Natural killer cell (primary cell): ENCODE data around the gene MIER1. TPM values are rescaled to one million over a fixed set of nuclear protein-coding genes. Genes with fewer than 3 reads are reported as not detected.

Experiments used
- ATAC-seq, 3 donors: fragments of 150-1000 bp in 2 of 3; fragments of 200-7000 bp in 1 of 3; cut with Tn5 transposase; 1 replicate in 1 of 3; 2 replicates in 2 of 3; pipeline ENCODE4 v1.10.0; 2021; ENCODE audit warnings: mild to moderate bottlenecking in 2 of 3, moderate library complexity in 2 of 3
- DNase-seq, 2 donors: peaks; one replicate each; pipeline versions ENCODE4 v3.0.0 to v3.0.0-alpha.2; 2013 to 2021; ENCODE audit warnings: mixed read lengths in 1 of 2
- H3K27ac ChIP-seq: one replicate; pipeline ENCODE4 v1.5.1; 2013; ENCODE audit warnings: mild to moderate bottlenecking, low read length
- H3K27me3 ChIP-seq: one replicate; pipeline ENCODE4 v1.6.1; 2013; ENCODE audit warnings: low read length; ENCODE audit not compliant: control insufficient read depth, insufficient read depth
- H3K36me3 ChIP-seq: one replicate; pipeline ENCODE4 v1.6.1; 2013; ENCODE audit warnings: low read length; ENCODE audit not compliant: control insufficient read depth, insufficient read depth
- H3K4me1 ChIP-seq: one replicate; pipeline ENCODE4 v1.6.1; 2013; ENCODE audit warnings: low read length; ENCODE audit not compliant: control insufficient read depth, insufficient read depth
- H3K4me3 ChIP-seq: one replicate; pipeline ENCODE4 v1.5.1; 2013; ENCODE audit warnings: low read length
- H3K9me3 ChIP-seq: one replicate; pipeline ENCODE4 v1.6.1; 2013; ENCODE audit warnings: low read length; ENCODE audit not compliant: control insufficient read depth, insufficient read depth
- H3K27ac Mint-ChIP-seq, 2 donors: one replicate each; pipeline ENCODE4 v1.8.0; 2022; ENCODE audit warnings: mild to moderate bottlenecking in 2 of 2, mixed read lengths in 2 of 2, moderate library complexity in 1 of 2
- H3K27me3 Mint-ChIP-seq, 2 donors: one replicate each; pipeline ENCODE4 v1.8.0; 2022; ENCODE audit warnings: low read depth in 2 of 2, mixed read lengths in 2 of 2
- H3K36me3 Mint-ChIP-seq: one replicate; pipeline ENCODE4 v1.8.0; 2022; ENCODE audit warnings: mixed read lengths
- H3K4me1 Mint-ChIP-seq, 2 donors: one replicate each; pipeline ENCODE4 v1.8.0; 2022; ENCODE audit warnings: mixed read lengths in 2 of 2
- H3K4me3 Mint-ChIP-seq: one replicate; pipeline ENCODE4 v1.8.0; 2022; ENCODE audit warnings: mild to moderate bottlenecking, moderate library complexity, mixed read lengths
- H3K9me3 Mint-ChIP-seq, 2 donors: one replicate each; pipeline ENCODE4 v1.8.0; 2022; ENCODE audit warnings: mixed read lengths in 2 of 2
- WGBS: methylation state at CpG from one replicate; pipeline ENCODE4 v1.1.7; 2013; ENCODE audit warnings: missing lambda C conversion rate; ENCODE audit not compliant: insufficient coverage; 5-methylcytosine and 5-hydroxymethylcytosine counted together
- intact Hi-C: fragments of 100-400 bp; cut with micrococcal nuclease; formaldehyde crosslinking; loops from one replicate; pipeline ENCODE4 v1.14.2; 2022
- total RNA-seq, 4 donors: library from RNA; stranded (reverse); fragments of 120-200 nt in 1 of 4; gene quantifications; one replicate each; pipeline versions ENCODE4 v1.2.3 to v1.2.4, GENCODE V29; 2013 to 2022
- TF ChIP-seq, protein P1 (sequence below): fragments of 200-600 bp; IDR thresholded peaks from one replicate; pipeline ENCODE4 v1.8.0; 2022; ENCODE audit warnings: antibody characterized with exemption

The MIER1 gene
- total RNA-seq, 3 donors from 2014 or later (not counting 1 experiment from before 2014, with no cell fraction given): 87.9 to 94.3 (median 93.2) TPM

DNA sequence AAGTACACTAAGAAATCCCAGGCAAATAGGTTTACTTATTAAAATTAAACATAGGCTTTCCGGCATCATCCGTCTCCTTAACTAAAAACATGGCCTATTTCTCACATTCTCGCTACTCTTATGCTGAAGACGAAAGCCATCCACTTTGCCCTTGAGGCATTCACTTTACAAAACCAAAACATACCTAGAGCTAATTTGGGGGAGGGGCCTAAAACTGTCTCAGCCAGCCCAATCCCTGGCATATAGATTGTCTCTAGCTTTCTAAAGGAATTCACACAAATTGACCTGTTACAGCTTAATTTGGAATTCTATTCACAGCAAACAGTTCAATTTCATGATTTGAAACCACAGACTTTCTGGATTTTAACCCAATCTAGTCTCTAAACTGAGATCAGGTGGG, 94.3 kb downstream of the MIER1 start:
- Mint-ChIP-seq H3K4me3 (no peak overlapping the region), H3K4me1 (peaks cover 0 to 13% of the 10 kb centered on the region in 2 donors), H3K36me3 (peaks cover 15% of the 10 kb centered on the region), H3K27me3 (no peaks in the 10 kb centered on the region), H3K27ac (peak overlapping the region in 1 of 2 donors; percentile 9), H3K9me3 (no peaks in the 10 kb centered on the region)
- Histone ChIP-seq H3K27me3 (no peaks in the 10 kb centered on the region), H3K4me3 (no peak overlapping the region), H3K27ac (no peak overlapping the region), H3K9me3 (no peaks in the 10 kb centered on the region), H3K4me1 (no peaks in the 10 kb centered on the region), H3K36me3 (peaks cover 34% of the 10 kb centered on the region)
- 100% methylated on average over 4 of the region's 4 CpGs for WGBS
- intact Hi-C loops: no loop called here
- DNase-seq (no peak), ATAC-seq (no peak)
- TF ChIP-seq, protein P1, sequence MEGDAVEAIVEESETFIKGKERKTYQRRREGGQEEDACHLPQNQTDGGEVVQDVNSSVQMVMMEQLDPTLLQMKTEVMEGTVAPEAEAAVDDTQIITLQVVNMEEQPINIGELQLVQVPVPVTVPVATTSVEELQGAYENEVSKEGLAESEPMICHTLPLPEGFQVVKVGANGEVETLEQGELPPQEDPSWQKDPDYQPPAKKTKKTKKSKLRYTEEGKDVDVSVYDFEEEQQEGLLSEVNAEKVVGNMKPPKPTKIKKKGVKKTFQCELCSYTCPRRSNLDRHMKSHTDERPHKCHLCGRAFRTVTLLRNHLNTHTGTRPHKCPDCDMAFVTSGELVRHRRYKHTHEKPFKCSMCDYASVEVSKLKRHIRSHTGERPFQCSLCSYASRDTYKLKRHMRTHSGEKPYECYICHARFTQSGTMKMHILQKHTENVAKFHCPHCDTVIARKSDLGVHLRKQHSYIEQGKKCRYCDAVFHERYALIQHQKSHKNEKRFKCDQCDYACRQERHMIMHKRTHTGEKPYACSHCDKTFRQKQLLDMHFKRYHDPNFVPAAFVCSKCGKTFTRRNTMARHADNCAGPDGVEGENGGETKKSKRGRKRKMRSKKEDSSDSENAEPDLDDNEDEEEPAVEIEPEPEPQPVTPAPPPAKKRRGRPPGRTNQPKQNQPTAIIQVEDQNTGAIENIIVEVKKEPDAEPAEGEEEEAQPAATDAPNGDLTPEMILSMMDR: no peak

DNA sequence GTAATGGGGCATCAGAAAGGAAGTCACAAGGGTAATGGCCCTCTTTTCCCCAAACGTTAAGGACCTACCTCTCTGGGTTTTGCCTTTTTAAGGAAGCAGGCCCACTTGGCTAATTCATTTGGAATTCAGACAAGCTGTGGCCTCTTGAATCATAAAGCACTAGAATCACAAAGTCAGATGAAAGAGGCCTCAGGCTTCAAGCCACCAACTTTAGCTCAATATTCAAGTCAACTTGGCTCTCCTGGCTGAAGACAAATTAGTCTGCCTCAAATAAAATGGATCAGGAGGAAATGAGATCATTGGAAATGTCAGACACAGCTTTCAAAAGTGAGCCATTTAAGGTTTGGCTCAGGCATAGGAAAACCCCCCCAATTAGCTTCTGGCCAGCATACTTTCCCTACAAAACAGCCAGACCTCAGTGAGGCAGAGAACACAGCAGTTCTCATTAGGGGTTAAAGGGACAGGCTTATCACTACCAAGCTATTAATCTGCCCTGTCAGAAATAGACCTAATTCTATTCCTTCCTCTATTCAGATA, 94.9 kb downstream of the MIER1 start:
- no peak overlapping the region for H3K27ac ChIP-seq
- Mint-ChIP-seq H3K9me3 (no peaks in the 10 kb centered on the region), H3K27me3 (no peaks in the 10 kb centered on the region), H3K36me3 (peaks cover 15% of the 10 kb centered on the region), H3K4me3 (no peak overlapping the region), H3K4me1 (peaks cover 0 to 13% of the 10 kb centered on the region in 2 donors), H3K27ac (no peak overlapping the region)
- H3K4me1 ChIP-seq: no peaks in the 10 kb centered on the region
- DNase-seq: no peak
- H3K9me3 ChIP-seq: no peaks in the 10 kb centered on the region
- 86% methylated on average over 1 of the region's 1 CpG for WGBS
- ATAC-seq: no peak
- peaks cover 39% of the 10 kb centered on the region for H3K36me3 ChIP-seq
- intact Hi-C loops: no loop called here
- no peak overlapping the region for H3K4me3 ChIP-seq
- no peaks in the 10 kb centered on the region for H3K27me3 ChIP-seq
- TF ChIP-seq, protein P1: no peak

DNA sequence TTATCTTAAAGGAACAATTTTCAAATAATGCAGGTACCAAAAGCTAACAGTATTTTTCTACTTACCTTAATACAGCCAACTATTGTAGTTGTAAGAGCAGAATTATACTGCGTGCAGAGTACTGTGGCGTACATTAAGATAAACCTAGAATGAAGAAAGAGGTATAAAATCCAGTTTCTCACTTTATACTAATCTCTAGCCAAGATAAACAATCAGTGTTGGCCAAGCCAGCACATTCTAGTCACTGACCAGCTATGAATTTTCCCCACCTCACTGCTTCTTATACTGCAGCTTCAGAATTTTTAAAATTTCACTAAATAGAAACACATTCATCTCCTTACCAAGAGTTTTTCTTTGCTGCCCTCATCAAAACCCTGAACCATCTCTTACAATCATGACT, 95.5 kb downstream of the MIER1 start:
- Mint-ChIP-seq H3K36me3 (peaks cover 15% of the 10 kb centered on the region), H3K4me1 (peaks cover 4 to 13% of the 10 kb centered on the region in 2 donors), H3K9me3 (no peaks in the 10 kb centered on the region), H3K27me3 (no peaks in the 10 kb centered on the region), H3K27ac (no peak overlapping the region), H3K4me3 (no peak overlapping the region)
- intact Hi-C loops: no loop called here
- ATAC-seq (no peak), DNase-seq (no peak)
- H3K9me3 ChIP-seq: no peaks in the 10 kb centered on the region
- no peaks in the 10 kb centered on the region for H3K4me1 ChIP-seq
- WGBS: no CpG with 5 or more reads among the region's 2 CpGs
- no peak overlapping the region for H3K27ac ChIP-seq
- H3K36me3 ChIP-seq: peaks cover 40% of the 10 kb centered on the region
- no peaks in the 10 kb centered on the region for H3K27me3 ChIP-seq
- no peak overlapping the region for H3K4me3 ChIP-seq
- TF ChIP-seq, protein P1: no peak

DNA sequence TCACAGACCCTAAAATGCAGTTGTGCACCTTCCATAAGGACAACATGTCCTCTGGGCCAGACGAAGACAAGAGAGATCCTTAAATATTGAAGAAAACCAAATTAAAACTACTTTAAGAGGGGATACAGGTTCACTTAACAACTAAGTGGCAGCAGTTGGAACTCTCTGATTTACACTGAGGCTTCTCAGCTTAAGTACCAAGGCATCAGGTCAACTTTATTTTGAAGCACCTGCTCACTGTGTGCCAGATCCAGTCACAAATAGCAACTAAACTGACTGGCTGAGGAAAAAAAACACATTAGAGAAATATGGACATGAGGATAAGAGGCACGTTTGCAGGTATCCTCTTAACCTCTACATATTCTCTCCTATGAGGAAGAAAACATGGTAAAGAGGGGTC, 96.0 kb downstream of the MIER1 start:
- WGBS: no CpG with 5 or more reads among the region's 2 CpGs
- Mint-ChIP-seq H3K27ac (no peak overlapping the region), H3K4me1 (peaks cover 4 to 13% of the 10 kb centered on the region in 2 donors), H3K27me3 (no peaks in the 10 kb centered on the region), H3K4me3 (no peak overlapping the region), H3K36me3 (peaks cover 15% of the 10 kb centered on the region), H3K9me3 (no peaks in the 10 kb centered on the region)
- intact Hi-C loops: no loop called here
- Histone ChIP-seq H3K27me3 (no peaks in the 10 kb centered on the region), H3K27ac (no peak overlapping the region), H3K4me3 (no peak overlapping the region), H3K36me3 (peaks cover 40% of the 10 kb centered on the region), H3K4me1 (no peaks in the 10 kb centered on the region), H3K9me3 (no peaks in the 10 kb centered on the region)
- ATAC-seq (no peak), DNase-seq (no peak)
- TF ChIP-seq, protein P1: no peak
